ENCODE data around the gene HUNK. TPM values are rescaled to one million over a fixed set of nuclear protein-coding genes. Genes with fewer than 3 reads are reported as not detected.

HUNK gene
- total RNA-seq, 1 experiment from 2014 or later, result 7.0 TPM

DNA sequence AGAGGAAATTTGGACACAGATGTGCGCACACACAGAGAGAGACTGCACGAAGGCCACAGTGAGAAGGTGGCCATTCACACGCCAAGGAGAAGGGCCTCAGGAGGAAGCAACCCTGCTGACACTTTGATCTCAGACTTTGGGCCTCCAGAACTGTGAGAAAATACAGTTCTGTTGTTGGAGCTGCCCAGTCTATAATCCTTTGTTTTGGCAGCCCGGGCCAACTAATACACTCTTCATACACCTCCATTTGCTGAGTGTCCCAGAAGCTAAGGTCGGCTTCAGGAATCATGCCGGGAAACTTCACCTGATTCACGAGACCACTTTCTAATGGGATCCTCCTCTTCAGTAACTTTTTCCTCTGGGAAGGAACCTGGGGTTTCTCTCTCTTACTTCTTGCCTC lies 23.2 kb downstream of the HUNK start:
- ChIA-PET POLR2A (no interaction called here), CTCF (interaction anchor here (1.4 to 1.6 kb wide), 2 partner anchors 22 to 200 kb away, joined by 5 to 7 read pairs; no protein-coding TSS in a partner anchor)
- no peak for TF ChIP-seq NFE2L1 (CRISPR knock-in tag; IDR thresholded peaks at IDR 0.05)
- Mint-ChIP-seq H3K4me3 (no peak overlapping the region), H3K36me3 (no peaks in the 10 kb centered on the region), H3K27me3 (ENCODE audit: low read depth) (no peaks in the 10 kb centered on the region), H3K9me3 (no peaks in the 10 kb centered on the region), H3K4me1 (peaks cover 43% of the 10 kb centered on the region), H3K27ac (peak overlapping the region; percentile 48; the same call in 1 of the 2 replicates)
- ATAC-seq (no peak), DNase-seq (ENCODE audit: low spot score) (no peak)

DNA sequence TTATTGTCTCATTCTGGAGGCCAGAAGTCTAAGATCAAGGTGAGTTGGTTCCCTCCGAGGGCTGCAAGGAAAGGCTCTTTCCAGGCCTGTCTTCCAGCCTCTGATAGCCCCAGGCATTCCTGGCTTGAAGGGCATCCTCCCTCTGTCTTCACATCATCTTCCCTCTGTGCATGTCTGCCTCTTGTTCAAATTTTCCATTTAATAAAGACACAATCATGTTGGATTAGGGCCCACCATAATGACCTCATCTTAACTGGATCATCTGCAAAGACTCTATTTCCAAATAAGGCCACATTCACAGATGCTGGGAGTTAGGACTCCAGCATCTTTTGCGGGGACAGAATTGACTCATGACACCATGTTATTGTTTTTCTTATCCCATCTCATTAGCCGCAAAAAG lies 24.5 kb downstream of the HUNK start:
- Mint-ChIP-seq H3K27ac (no peak overlapping the region), H3K27me3 (ENCODE audit: low read depth) (no peaks in the 10 kb centered on the region), H3K4me1 (peaks cover 43% of the 10 kb centered on the region), H3K9me3 (no peaks in the 10 kb centered on the region), H3K36me3 (no peaks in the 10 kb centered on the region), H3K4me3 (no peak overlapping the region)
- ChIA-PET CTCF (no interaction called here), POLR2A (no interaction called here)
- no peak for TF ChIP-seq ZSCAN18 (CRISPR knock-in tag; IDR thresholded peaks at IDR 0.05)
- TF ChIP-seq GABPB1 (CRISPR knock-in tag; IDR thresholded peaks at IDR 0.05), result no peak
- no peak for TF ChIP-seq NR3C1 (CRISPR knock-in tag; conservative IDR thresholded peaks at IDR 0.05; ENCODE audit: low read depth)
- no peak for TF ChIP-seq SOX15 (CRISPR knock-in tag; IDR thresholded peaks at IDR 0.05)
- no peak for TF ChIP-seq GTF2I (CRISPR knock-in tag; conservative IDR thresholded peaks at IDR 0.05)
- TF ChIP-seq CREM (CRISPR knock-in tag; IDR thresholded peaks at IDR 0.05), result no peak
- TF ChIP-seq USF2 (CRISPR knock-in tag; IDR thresholded peaks at IDR 0.05), result no peak
- DNase-seq (ENCODE audit: low spot score) (no peak), ATAC-seq (no peak)

- Mint-ChIP-seq H3K9me3 (no peaks in the 10 kb centered on the region), H3K4me3 (no peak overlapping the region), H3K36me3 (no peaks in the 10 kb centered on the region), H3K27ac (no peak overlapping the region), H3K4me1 (peaks cover 32% of the 10 kb centered on the region), H3K27me3 (ENCODE audit: low read depth) (no peaks in the 10 kb centered on the region)
- ChIA-PET CTCF (interaction anchor here (2.1 kb wide), 1 partner anchor 25 kb away, joined by 5 read pairs; no protein-coding TSS in a partner anchor), POLR2A (no interaction called here)
- no peak for DNase-seq (ENCODE audit: low spot score)
- ATAC-seq, result no peak
- TF ChIP-seq MLX (CRISPR knock-in tag; IDR thresholded peaks at IDR 0.05) (no peak), NR3C1 (CRISPR knock-in tag; conservative IDR thresholded peaks at IDR 0.05; ENCODE audit: low read depth) (no peak), CREM (CRISPR knock-in tag; IDR thresholded peaks at IDR 0.05) (no peak), GTF2I (CRISPR knock-in tag; conservative IDR thresholded peaks at IDR 0.05) (no peak), MXD4 (CRISPR knock-in tag; IDR thresholded peaks at IDR 0.05; ENCODE audit: borderline replicate concordance) (no peak), ZBTB21 (CRISPR knock-in tag; IDR thresholded peaks at IDR 0.05; ENCODE audit: borderline replicate concordance) (no peak), ETV6 (CRISPR knock-in tag; IDR thresholded peaks at IDR 0.05) (no peak), E2F5 (CRISPR knock-in tag; IDR thresholded peaks at IDR 0.05) (no peak), ZNF263 (CRISPR knock-in tag; IDR thresholded peaks at IDR 0.05; ENCODE audit: low read depth) (no peak), E2F1 (CRISPR knock-in tag; IDR thresholded peaks at IDR 0.05) (no peak), TCF7 (CRISPR knock-in tag; IDR thresholded peaks at IDR 0.05; ENCODE audit: low read depth) (no peak), TEAD1 (CRISPR knock-in tag; IDR thresholded peaks at IDR 0.05) (no peak)
- TF ChIP-seq, protein P1, sequence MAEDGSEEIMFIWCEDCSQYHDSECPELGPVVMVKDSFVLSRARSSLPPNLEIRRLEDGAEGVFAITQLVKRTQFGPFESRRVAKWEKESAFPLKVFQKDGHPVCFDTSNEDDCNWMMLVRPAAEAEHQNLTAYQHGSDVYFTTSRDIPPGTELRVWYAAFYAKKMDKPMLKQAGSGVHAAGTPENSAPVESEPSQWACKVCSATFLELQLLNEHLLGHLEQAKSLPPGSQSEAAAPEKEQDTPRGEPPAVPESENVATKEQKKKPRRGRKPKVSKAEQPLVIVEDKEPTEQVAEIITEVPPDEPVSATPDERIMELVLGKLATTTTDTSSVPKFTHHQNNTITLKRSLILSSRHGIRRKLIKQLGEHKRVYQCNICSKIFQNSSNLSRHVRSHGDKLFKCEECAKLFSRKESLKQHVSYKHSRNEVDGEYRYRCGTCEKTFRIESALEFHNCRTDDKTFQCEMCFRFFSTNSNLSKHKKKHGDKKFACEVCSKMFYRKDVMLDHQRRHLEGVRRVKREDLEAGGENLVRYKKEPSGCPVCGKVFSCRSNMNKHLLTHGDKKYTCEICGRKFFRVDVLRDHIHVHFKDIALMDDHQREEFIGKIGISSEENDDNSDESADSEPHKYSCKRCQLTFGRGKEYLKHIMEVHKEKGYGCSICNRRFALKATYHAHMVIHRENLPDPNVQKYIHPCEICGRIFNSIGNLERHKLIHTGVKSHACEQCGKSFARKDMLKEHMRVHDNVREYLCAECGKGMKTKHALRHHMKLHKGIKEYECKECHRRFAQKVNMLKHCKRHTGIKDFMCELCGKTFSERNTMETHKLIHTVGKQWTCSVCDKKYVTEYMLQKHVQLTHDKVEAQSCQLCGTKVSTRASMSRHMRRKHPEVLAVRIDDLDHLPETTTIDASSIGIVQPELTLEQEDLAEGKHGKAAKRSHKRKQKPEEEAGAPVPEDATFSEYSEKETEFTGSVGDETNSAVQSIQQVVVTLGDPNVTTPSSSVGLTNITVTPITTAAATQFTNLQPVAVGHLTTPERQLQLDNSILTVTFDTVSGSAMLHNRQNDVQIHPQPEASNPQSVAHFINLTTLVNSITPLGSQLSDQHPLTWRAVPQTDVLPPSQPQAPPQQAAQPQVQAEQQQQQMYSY (CRISPR knock-in tag; IDR thresholded peaks at IDR 0.05), result no peak
- TF ChIP-seq, protein P2, sequence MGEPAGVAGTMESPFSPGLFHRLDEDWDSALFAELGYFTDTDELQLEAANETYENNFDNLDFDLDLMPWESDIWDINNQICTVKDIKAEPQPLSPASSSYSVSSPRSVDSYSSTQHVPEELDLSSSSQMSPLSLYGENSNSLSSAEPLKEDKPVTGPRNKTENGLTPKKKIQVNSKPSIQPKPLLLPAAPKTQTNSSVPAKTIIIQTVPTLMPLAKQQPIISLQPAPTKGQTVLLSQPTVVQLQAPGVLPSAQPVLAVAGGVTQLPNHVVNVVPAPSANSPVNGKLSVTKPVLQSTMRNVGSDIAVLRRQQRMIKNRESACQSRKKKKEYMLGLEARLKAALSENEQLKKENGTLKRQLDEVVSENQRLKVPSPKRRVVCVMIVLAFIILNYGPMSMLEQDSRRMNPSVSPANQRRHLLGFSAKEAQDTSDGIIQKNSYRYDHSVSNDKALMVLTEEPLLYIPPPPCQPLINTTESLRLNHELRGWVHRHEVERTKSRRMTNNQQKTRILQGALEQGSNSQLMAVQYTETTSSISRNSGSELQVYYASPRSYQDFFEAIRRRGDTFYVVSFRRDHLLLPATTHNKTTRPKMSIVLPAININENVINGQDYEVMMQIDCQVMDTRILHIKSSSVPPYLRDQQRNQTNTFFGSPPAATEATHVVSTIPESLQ (CRISPR knock-in tag; IDR thresholded peaks at IDR 0.05), result no peak
Observed at GRCh38 chr21:31898933-31899630, 26.3 kb downstream of the HUNK start.
